Transverse colon (tissue), 3 donors: Measurements from ENCODE around the gene WLS.

Experiments used
- EP300 ChIP-seq: sonication (generic); formaldehyde crosslinking; IDR thresholded peaks from one replicate; pipeline ENCODE4 v1.6.1; 2017; ENCODE audit warnings: antibody characterized with exemption, low read depth
- TF ChIP-seq, protein P1 (sequence below), 5 experiments: fragments of 200-600 bp in 3 of 5; fragments of 450-650 bp in 2 of 5; sonication (generic) in 3 of 5; IDR thresholded peaks; 1 replicate in 2 of 5; 2 replicates in 3 of 5; pipeline ENCODE4 v1.5.1; 2016 to 2017; ENCODE audit warnings: antibody characterized with exemption in 5 of 5, inconsistent platforms in 3 of 5, mild to moderate bottlenecking in 2 of 5, moderate library complexity in 1 of 5

DNA sequence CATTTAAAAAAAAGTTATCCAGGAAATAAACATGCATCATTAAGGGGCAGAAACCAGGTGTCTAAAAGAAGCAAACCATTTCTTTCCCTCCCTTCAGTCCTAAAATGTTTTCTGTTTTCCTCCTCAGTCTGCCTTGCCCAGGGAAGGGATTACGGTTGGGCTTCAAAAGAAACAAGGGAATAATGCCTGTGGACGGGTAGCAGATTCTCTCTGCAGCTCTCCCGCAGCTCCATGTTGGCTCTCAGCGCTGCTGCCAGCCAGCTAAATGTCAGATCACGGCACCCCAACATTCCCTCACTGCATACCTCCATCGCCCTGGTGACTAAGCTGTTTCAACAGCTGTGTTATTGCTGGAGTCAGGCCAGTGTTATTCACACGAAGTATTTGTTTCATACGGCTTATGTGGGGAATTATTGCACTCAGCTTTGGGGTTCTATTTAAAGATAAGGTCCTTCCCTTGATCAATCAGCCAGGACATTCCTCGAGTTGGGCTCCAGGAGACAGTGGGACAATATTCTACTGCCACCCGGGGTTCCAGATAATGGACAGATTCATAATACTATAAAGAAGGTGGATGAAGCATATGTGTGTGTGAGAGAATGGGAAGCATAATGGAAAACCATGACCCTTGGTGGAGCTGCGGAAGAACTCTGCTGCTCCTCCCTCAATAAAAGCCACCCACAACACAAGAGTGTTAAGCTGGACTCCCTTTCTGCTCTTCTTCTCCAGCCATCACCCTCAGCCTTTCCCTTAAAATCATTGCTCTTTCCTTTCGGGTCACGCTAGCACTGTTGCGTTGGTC lies 58.2 kb downstream of the WLS start:
- no peak for TF ChIP-seq EP300
- TF ChIP-seq, protein P1, sequence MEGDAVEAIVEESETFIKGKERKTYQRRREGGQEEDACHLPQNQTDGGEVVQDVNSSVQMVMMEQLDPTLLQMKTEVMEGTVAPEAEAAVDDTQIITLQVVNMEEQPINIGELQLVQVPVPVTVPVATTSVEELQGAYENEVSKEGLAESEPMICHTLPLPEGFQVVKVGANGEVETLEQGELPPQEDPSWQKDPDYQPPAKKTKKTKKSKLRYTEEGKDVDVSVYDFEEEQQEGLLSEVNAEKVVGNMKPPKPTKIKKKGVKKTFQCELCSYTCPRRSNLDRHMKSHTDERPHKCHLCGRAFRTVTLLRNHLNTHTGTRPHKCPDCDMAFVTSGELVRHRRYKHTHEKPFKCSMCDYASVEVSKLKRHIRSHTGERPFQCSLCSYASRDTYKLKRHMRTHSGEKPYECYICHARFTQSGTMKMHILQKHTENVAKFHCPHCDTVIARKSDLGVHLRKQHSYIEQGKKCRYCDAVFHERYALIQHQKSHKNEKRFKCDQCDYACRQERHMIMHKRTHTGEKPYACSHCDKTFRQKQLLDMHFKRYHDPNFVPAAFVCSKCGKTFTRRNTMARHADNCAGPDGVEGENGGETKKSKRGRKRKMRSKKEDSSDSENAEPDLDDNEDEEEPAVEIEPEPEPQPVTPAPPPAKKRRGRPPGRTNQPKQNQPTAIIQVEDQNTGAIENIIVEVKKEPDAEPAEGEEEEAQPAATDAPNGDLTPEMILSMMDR (IDR thresholded peaks at IDR 0.05), result no peak
